Uterus (tissue), 4 donors: Measurements from ENCODE around the gene CATSPERZ. TPM values are rescaled to one million over a fixed set of nuclear protein-coding genes. Genes with fewer than 3 reads are reported as not detected.
A peak's percentile ranks its signal among the peaks of the same experiment; 100 is the strongest.

Experiments used
- DNase-seq, 2 donors: peaks; one replicate each; pipeline ENCODE4 v3.0.0-alpha.2; 2019 to 2020
- H3K27ac ChIP-seq, 2 donors: fragments of 200-600 bp; sonication (generic); 1 replicate in 1 of 2; 2 replicates in 1 of 2; pipeline ENCODE4 v1.5.1; 2016 to 2018
- H3K27me3 ChIP-seq, 2 donors: fragments of 200-600 bp; sonication (generic); one replicate each; pipeline ENCODE4 v1.5.1; 2018 to 2019; ENCODE audit warnings: control low read depth in 1 of 2
- H3K36me3 ChIP-seq, 2 donors: fragments of 200-600 bp; sonication (generic); one replicate each; pipeline ENCODE4 v1.5.1; 2019; ENCODE audit warnings: control low read depth in 1 of 2
- H3K4me1 ChIP-seq, 2 donors: fragments of 200-600 bp; sonication (generic); one replicate each; pipeline ENCODE4 v1.5.1; 2018 to 2019; ENCODE audit warnings: control low read depth in 1 of 2
- H3K4me3 ChIP-seq, 2 donors: fragments of 200-600 bp; sonication (generic); 1 replicate in 1 of 2; 2 replicates in 1 of 2; pipeline ENCODE4 v1.5.1; 2018 to 2019; ENCODE audit warnings: mild to moderate bottlenecking in 1 of 2
- H3K9me3 ChIP-seq, 2 donors: fragments of 200-600 bp; sonication (generic); one replicate each; pipeline ENCODE4 v1.5.1; 2019; ENCODE audit warnings: control low read depth in 1 of 2
- CTCF ChIP-seq, 4 experiments: fragments of 200-600 bp in 2 of 4; fragments of 450-650 bp in 2 of 4; sonication (generic) in 2 of 4; IDR thresholded peaks; one replicate each; pipeline ENCODE4 v1.5.1; 2016 to 2019; ENCODE audit warnings: antibody characterized with exemption in 4 of 4, mild to moderate bottlenecking in 2 of 4, moderate library complexity in 1 of 4
- POLR2A ChIP-seq, 2 donors: fragments of 450-650 bp; IDR thresholded peaks; one replicate each; pipeline ENCODE4 v1.6.1; 2016; ENCODE audit warnings: antibody characterized with exemption in 2 of 2, mild to moderate bottlenecking in 1 of 2, moderate library complexity in 1 of 2
- intact Hi-C: fragments of 100-400 bp; cut with DNase I; formaldehyde crosslinking; loops from one replicate; pipeline ENCODE4 v1.15.1; 2023; ENCODE audit warnings: low total_unique reads
- total RNA-seq, 4 donors: library from RNA; depleted of rRNA in 3 of 4; stranded (reverse); fragments of >200 nt in 3 of 4; gene quantifications; one replicate each; pipeline versions ENCODE4 v1.1.0 to v1.2.4, GENCODE V29; 2014 to 2023
- donor health status: DM: yes; HTN: yes; CAD: no.

CATSPERZ gene
- total RNA-seq, 4 donors from 2014 or later: not detected

DNA sequence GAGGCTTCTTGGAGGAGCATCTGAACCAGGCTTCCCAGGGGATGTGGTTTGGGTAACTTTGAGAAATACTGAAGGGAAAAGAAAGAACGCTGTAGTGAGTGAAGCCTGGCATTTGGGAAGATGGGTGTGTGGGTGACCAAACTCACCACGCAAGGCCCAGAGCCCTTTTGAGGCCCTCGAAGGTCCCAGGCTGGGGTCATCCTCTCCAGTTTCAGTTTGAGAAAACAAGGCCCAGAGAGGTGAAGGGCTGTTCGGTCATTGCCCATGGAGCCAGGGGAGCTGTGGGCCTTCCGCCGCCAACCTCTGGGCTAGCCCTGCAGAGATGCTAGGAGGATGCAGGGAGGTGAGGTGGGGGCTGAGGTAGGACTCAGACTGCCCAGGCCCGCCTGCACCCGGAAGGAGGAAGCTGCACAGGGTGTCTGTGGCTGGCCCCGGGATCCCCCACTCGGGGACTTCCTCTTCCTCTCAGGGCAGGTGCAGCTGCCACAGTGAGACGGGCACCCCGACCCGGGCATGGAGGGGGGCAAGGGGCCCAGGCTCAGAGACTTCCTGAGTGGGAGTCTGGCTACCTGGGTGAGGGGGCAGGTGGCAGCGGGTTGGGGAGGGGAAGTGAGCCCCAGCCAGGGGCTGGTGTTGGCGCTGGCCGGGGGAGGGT lies 39.7 kb downstream of the CATSPERZ start, which contains the start of gene CCDC88B:
Gene CCDC88B, plus strand, starts transcription at position 451 of the 655 bp plus-strand sequence. Its CDS starts 63 bp downstream, at position 514.
- no peak for DNase-seq
- H3K36me3 ChIP-seq: no peaks in the 10 kb centered on the region
- no peak within 1 kb of the TSS for H3K4me3 ChIP-seq
- TF ChIP-seq POLR2A (IDR thresholded peaks at IDR 0.05) (no peak), CTCF (IDR thresholded peaks at IDR 0.05) (no peak)
- intact Hi-C loops: no loop called here
- H3K9me3 ChIP-seq: no peaks in the 10 kb centered on the region
- no peaks in the 10 kb centered on the region for H3K4me1 ChIP-seq
- no peaks in the 10 kb centered on the region for H3K27me3 ChIP-seq
- no peak within 1 kb of the TSS for H3K27ac ChIP-seq

GRCh38 chr11:64340671-64341335 lies 40.6 kb downstream of the CATSPERZ start:
- Histone ChIP-seq H3K36me3 (no peaks in the 10 kb centered on the region), H3K27me3 (no peaks in the 10 kb centered on the region), H3K27ac (no peak overlapping the region), H3K4me1 (no peaks in the 10 kb centered on the region), H3K9me3 (no peaks in the 10 kb centered on the region), H3K4me3 (no peak overlapping the region)
- no peak for DNase-seq
- intact Hi-C loops: no loop called here
- TF ChIP-seq CTCF (IDR thresholded peaks at IDR 0.05) (no peak), POLR2A (IDR thresholded peaks at IDR 0.05) (no peak)

DNA sequence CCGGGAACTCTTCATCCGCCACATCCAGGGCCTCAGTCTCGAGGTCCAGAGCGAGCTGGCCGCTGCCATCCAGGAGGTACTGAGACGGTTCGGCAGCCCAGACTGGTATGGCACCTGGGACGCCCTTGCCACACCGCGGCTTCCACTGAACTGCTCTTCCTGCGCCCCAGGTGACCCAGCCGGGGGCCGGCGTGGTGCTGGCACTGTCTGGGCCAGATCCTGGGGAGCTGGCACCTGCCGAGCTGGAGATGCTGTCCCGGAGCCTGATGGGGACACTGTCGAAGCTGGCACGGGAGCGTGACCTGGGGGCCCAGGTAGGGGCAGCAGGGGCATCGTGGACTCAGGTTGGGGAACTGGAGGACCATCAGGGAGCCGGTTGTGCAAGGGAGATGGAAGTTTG lies 41.3 kb downstream of the CATSPERZ start:
- intact Hi-C loops: no loop called here
- Histone ChIP-seq H3K27ac (no peak overlapping the region), H3K4me3 (no peak overlapping the region), H3K27me3 (no peaks in the 10 kb centered on the region), H3K9me3 (no peaks in the 10 kb centered on the region), H3K36me3 (no peaks in the 10 kb centered on the region), H3K4me1 (no peaks in the 10 kb centered on the region)
- no peak for TF ChIP-seq POLR2A (IDR thresholded peaks at IDR 0.05)
- no peak for TF ChIP-seq CTCF (IDR thresholded peaks at IDR 0.05)
- no peak for DNase-seq

- Histone ChIP-seq H3K9me3 (no peaks in the 10 kb centered on the region), H3K36me3 (no peaks in the 10 kb centered on the region), H3K27ac (peak overlapping the region; percentile 7 to 9), H3K4me1 (no peaks in the 10 kb centered on the region), H3K27me3 (no peaks in the 10 kb centered on the region), H3K4me3 (peak overlapping the region in 1 of 2 donors; percentile 30)
- peak; percentile 80 to 89 for DNase-seq
- intact Hi-C loops: no loop called here
- TF ChIP-seq POLR2A (IDR thresholded peaks at IDR 0.05): peak in 1 of 2 donors; percentile 35
- TF ChIP-seq CTCF (IDR thresholded peaks at IDR 0.05): peak in 3 of 4 experiments; percentile 44 to 56 (median 54)
These were observed 42.0 kb downstream of the CATSPERZ start for GRCh38 chr11:64341851-64342791.
